ENCODE data around the gene LACTBL1. TPM values are rescaled to one million over a fixed set of nuclear protein-coding genes. Genes with fewer than 3 reads are reported as not detected.

LACTBL1 gene
- total and polyA plus RNA-seq, 2 of the 4 experiments (the other 2 are of a cell fraction): not detected

DNA sequence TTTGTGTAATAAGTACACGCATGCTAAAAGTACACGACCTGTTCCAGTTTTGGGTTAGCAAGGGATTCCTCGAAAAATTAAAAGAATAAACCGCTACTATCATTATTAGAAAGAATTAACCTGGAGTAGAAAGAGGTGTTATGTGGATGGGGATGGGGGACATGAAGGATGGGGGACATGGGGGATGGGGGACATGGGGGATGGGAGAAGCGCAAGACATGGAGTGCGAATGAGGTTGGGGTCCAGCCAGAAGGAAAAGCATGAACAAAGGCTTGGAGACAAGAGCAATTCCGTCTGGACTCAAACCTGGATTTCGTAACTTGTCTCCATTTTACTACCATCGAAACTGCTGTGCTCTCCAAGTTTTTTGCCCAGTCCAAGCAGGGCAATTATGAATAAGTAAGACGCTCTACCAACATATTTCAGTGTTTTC lies 46.0 kb upstream of the LACTBL1 start:
- WGBS, 2 experiments (ENCODE audit: extremely low coverage in 2 of 2, insufficient read length in 1 of 2): 0% methylated on average over 2 of the region's 10 CpGs; no CpG with 5 or more reads in 1 of the 2 experiments
- DNase-seq: no peak
- H3K4me1 ChIP-seq (ENCODE audit: control insufficient read depth, insufficient read depth, low read length): peaks cover 2% of the 10 kb centered on the region; the same call in 1 of the 2 replicates
- intact Hi-C loops (cut with micrococcal nuclease) (no loop called here), in situ Hi-C loops (cut with MboI; ENCODE audit: low sequenced_read_pairs) (no loop called here), dilution Hi-C loops (cut with HindIII; ENCODE audit: low sequenced_read_pairs, unreplicated experiment) (no loop called here)
- peak overlapping the region; percentile 89 to 99 for H4K8ac ChIP-seq (ENCODE audit: low read depth in 2 of 2, low read length in 2 of 2)
- CTCF ChIA-PET: interaction anchor here (0.6 kb wide), 1 partner anchor 468 kb away, joined by 3 read pairs; no protein-coding TSS in a partner anchor
- BruUV-seq (replicated peaks): no TSS peak
- no peak overlapping the region for H2AK9ac ChIP-seq (replicated peaks; ENCODE audit: low read depth, low read length, poor library complexity)
- peak; percentile 1; the same call in 1 of the 2 replicates for ATAC-seq (ENCODE audit: low read depth)
- peak overlapping the region; percentile 82 for H2BK5ac ChIP-seq (ENCODE audit: low read depth, low read length, poor library complexity, severe bottlenecking)
- H3K18ac ChIP-seq (ENCODE audit: low read depth, low read length): peak overlapping the region; percentile 20
- H3K9me1 ChIP-seq (ENCODE audit: insufficient read depth, low read length): no peaks in the 10 kb centered on the region
- H3K56ac ChIP-seq (ENCODE audit: extremely low read depth, insufficient read depth, low read length): peak overlapping the region; percentile 70; the same call in 1 of the 2 replicates
- H4K91ac ChIP-seq (ENCODE audit: insufficient read depth, low read depth, low read length): peak overlapping the region; percentile 8; the same call in 1 of the 2 replicates
- H2BK120ac ChIP-seq (ENCODE audit: low read depth, low read length): peak overlapping the region; percentile 2; the same call in 1 of the 2 replicates
- peak overlapping the region; percentile 67; the same call in 1 of the 2 replicates for H3K4ac ChIP-seq (ENCODE audit: low read depth, low read length)
- TF ChIP-seq POLR2A (IDR thresholded peaks at IDR 0.05; ENCODE audit: low read depth, low read length) (no peak), NFE2L2 (IDR thresholded peaks at IDR 0.05; ENCODE audit: low read depth, low read length) (no peak), RCOR1 (IDR thresholded peaks at IDR 0.05; ENCODE audit: insufficient replicate concordance, low read length) (no peak), CEBPB (IDR thresholded peaks at IDR 0.05; ENCODE audit: low read depth, low read length) (peak; percentile 35; the same call in 1 of the 2 replicates)
- peak overlapping the region; percentile 59 for H3K4me3 ChIP-seq (ENCODE audit: insufficient read depth, low read depth, low read length)
- no peaks in the 10 kb centered on the region for H3K36me3 ChIP-seq (ENCODE audit: control insufficient read depth, insufficient read depth, low read length)
- H3K4me2 ChIP-seq (ENCODE audit: low read depth, low read length): peak overlapping the region; percentile 92
- H3K9me3 ChIP-seq (ENCODE audit: control insufficient read depth, insufficient read depth, low read length): no peaks in the 10 kb centered on the region
- H3K14ac ChIP-seq (replicated peaks; ENCODE audit: low read depth, low read length): peak overlapping the region; percentile 75
- H3K23ac ChIP-seq (ENCODE audit: low read depth, low read length): peak overlapping the region; percentile 78
- no peaks in the 10 kb centered on the region for H3K27me3 ChIP-seq (ENCODE audit: control insufficient read depth, insufficient read depth, low read length)
- H2BK15ac ChIP-seq (ENCODE audit: low read depth, low read length): no peak overlapping the region
- peaks cover 29% of the 10 kb centered on the region for H4K20me1 ChIP-seq (ENCODE audit: insufficient read depth, low read length)
- peak overlapping the region; percentile 68 for H3K9ac ChIP-seq (ENCODE audit: low read depth, low read length)
- POLR2A ChIA-PET (ENCODE audit: unreplicated experiment): interaction anchor here (1.0 kb wide), 1 partner anchor 25 kb away, joined by 3 read pairs; no protein-coding TSS in a partner anchor
- H3K27ac ChIP-seq (ENCODE audit: insufficient read depth, low read length): peak overlapping the region; percentile 33
- H2AFZ ChIP-seq (replicated peaks; ENCODE audit: low read length, poor library complexity): peak overlapping the region; percentile 90
- peak overlapping the region; percentile 87 for H4K5ac ChIP-seq (ENCODE audit: low read depth, low read length)
- H3K79me1 ChIP-seq (ENCODE audit: low read depth in 1 of 2, low read length in 2 of 2): peaks cover 0 to 29% of the 10 kb centered on the region in 2 experiments; a peak in 2 of 4 replicates
- no peak overlapping the region; the same call in 1 of the 2 replicates for H2AK5ac ChIP-seq (ENCODE audit: low read depth, low read length)
- H2BK20ac ChIP-seq (ENCODE audit: low read depth, low read length): no peak overlapping the region
